Forelimb muscle (tissue), 1 donor: ENCODE data around the gene DDX31. TPM values are rescaled to one million over a fixed set of nuclear protein-coding genes. Genes with fewer than 3 reads are reported as not detected.
"Not testable (repeated sequence)": the region's sequence is repeated elsewhere in the genome, so short reads cannot be mapped to it uniquely, and the experiment has no call there.

ENCODE experiments used
- DNase-seq: peaks from one replicate; pipeline ENCODE4 v3.0.0-alpha.2; 2013; ENCODE audit warnings: low read depth
- polyA plus RNA-seq: library from polyadenylated mRNA; unstranded; fragments of 120-200 nt; gene quantifications from one replicate; pipeline ENCODE4 v1.2.1, GENCODE V29; 2013; ENCODE audit not compliant: insufficient read length

DDX31 gene
- polyA plus RNA-seq, 1 donor = 8.9 TPM

DNA sequence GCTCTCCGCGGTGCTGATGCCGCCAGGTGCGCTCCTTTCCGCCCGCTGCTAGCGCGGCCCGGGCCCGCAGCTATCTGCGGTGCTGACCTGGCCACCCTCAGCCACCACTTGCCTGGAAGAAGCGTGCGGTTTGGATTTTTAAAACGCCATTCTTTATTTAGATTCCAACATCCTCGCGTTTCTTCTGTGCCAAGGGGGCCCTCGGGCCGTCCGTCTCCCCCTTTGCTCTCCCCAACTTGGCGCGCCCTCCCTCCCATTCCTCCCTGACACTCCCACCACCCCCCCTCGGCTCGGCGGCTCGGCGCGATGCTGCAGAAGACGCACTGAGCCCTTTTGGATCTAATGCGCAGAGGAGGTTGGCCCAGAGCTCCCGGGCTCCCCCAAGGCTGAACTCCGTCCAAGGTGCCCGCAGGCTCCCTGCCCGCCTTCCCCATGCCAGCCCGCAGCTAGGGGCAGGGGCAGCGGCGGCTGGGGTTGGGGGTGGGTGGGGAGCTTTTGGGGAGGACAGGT, 87.5 kb downstream of the DDX31 start, which contains the start of gene BARHL1:
Gene BARHL1, plus strand, starts transcription at position 331 of the 510 bp plus-strand sequence. CDS start 192 bp downstream, outside the sequence.
- DNase-seq = no peak

DNA sequence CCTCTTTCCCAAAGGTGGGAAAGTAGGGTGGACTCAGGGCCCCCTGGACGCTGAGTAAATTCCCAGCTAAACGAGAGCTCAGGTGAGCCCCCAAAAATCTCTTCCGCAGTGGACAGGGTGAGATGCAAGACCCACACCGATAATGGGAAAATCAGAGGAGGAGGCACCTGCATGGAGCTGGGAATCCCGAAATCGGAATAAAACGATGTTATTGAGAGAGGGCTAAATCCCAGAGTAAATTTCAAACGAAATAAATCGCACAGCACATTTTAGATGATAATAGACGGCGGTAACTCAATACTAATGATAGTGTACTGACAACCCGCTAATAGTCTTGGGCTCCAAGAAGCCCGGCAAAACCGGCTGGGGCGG, 90.4 kb downstream of the DDX31 start:
- DNase-seq = no peak

DNA sequence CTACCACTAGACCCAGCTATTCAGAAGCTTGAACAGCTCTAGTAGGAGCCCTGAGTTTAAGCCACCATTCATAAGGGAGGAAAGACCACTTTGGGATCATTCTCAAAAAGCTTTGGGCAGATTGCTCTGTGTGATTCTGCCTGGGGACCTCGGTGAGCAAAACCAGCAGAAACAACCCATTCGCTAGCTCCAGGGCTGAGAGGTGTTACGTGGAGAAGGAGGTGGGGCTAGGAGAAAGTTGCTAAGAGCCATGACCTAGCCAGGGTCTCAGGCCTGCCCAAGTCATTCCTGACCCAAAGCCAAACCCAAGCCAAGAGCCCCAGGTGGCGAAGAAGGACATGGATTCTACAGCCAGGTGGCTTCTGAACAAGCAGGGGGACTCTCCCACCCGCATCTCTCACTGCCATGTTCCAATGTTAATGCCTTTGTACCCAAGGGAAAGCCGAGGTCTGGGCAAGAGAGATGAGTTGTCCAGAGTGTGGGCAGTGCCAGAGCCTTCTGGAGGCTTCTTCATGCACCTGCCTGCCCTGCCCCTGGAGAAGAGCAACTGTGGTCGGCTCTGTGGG, 91.3 kb downstream of the DDX31 start:
- DNase-seq = no peak

DNA sequence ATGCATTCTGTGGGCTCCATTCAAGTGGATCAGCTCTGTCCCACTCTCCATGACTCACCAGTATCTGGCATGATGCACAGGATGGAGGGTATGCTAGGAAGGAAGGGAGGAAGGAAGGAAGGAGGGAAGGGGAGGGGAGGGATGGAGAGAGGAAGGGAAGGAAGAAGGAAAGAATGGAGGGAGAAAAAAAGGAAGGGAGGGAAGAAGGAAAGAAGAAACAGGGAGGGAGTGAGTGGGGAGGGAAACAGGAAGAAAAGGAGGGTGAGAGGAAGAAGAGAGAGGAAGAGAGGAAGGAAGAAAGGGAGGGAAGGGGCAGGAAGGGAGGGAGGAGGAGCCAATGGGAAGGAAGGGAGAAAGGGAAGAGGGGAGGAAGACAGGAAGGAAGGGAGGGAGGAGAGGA, 92.7 kb downstream of the DDX31 start:
- DNase-seq = no peak

DNA sequence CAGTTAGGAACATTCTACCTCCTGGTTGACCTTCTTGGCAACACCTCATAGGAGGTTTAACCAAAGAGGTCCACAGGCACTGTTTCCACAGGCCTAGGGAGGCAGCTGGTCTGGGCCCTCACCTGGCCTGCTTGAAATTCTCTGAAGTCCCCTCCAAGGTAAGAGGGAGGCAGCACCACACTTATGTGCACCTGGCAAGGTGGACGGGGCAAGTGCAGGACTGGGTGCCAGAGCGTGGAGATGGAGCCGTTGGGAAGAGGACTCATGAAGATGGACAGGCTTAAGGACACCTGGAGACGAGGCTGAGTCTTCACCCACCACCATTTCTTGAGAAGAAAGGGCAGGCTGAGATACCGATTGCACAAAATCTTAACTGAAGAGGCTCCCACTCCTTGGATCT, 94.0 kb downstream of the DDX31 start:
- no peak for DNase-seq

DNA sequence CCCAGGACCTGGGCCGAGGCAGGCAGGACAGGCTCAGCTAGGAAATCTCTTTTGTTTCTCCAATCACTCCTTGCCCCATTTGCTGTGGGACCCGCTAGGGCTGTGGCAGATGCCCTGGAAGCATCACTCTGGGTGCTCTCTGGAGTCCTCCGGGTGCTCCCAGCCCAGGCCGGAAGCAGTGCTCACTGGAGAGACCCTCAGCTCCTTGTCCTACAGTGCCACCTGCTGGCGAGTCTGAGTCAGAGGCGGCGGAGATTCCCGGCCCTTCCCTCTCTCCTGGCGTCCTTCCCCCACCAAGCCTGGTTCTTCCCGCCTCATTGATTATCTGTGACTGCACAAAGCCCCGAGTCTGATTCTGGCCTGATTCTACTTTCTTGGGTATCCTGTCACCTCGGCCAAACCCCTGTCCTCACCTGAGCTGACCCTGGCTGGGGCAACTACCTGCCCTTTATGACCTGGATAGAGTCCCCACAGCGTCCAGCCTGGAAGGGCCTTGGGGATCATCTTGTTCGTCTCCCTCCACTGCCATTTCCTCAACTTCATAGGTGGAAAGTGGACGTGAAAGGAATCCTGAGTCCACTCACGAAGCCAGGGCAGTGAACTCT, 94.7 kb downstream of the DDX31 start:
- DNase-seq = peak; percentile 20

DNA sequence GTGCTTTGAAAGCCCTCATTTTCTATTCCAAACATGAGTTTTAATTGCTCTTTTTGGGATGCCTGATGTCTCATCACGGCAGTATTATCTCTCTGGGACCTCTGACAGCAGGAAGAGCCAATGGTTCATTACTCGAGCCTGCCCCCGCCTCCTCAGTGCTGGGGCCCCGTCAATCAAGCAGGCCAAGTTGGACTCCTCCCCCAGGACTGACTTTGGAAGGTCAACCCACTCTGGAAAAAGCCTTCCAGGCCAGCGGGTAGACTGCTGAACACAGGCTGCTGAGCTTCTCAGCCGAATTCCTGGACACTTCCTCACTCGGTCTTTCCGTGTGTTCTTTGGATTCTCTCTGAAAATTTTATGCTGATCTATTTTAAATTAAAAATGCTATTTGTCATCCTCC, 96.9 kb downstream of the DDX31 start:
- no peak for DNase-seq

DNA sequence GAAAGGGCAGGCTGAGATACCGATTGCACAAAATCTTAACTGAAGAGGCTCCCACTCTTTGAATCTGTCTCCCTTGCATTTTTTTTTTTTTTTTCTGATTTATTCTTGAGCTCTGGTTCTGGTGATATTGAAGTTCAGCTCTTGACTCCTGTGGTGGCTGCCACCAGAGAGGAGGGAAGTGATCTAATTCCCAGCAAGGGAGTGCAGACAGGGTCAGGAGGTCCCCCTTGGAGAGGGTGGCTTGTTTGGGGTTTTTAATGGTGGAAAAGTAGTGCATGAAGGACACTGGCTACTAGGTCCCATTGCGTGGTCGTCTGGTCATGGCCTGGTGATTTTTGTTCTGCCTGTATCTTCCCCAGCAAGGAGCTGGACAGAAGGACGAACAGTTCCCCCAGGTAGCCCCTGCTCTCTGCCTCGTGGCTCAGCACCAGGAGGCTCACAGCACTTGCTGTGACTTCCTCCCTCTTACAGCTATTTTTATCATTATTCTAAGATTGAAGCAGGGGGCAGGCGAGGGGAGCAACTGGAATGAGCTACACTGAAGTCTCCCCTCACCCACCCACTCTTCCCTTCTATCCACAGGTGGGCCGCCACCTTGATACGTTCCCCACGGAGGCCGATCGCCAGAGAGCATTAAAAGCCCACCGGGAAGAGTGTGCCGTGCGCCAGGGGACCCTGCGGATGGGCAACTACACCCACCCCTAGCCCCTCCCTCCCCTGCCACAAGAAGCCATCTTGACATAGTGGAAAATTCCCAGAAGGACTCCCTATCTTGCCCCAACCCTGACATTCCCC, 97.8 kb downstream of the DDX31 start:
- DNase-seq = no peak

DNA sequence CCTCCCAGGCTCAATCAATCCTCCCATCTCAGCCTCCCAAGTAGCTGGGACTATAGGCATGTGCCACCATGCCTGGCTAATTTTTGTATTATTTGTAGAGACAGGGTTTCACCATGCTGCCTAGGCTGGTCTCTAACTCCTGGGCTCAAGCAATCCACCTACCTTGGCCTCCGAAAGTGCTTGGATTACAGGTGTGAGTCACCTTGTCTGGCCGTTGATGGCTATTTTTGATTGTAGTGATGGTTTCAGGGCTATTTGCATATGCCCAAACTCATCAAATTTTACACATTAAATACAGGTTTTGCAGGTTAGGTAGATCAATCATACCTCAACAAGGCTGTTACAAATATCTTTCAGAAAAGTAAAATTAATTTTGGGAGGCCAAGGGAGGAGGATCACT, 101.0 kb downstream of the DDX31 start:
- DNase-seq = not testable (repeated sequence)

DNA sequence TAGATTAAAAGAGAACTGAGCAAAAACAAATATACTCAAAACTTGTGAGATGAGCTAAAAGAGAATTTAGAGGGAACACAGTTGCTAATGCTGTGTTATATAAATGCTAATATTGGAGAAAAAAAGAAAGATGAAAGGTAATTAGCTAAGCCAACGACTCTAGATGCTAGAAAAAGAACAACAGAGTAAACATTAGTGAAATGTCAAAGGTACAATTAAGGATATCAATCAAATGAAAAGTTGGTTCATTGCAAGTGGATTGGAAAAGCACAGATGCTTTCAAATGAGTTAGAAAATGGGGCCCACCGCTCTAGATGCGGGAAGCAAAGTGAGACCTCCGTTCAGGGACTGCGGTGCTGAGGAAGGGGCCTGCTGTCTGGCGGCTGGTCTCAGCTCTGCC, 105.3 kb downstream of the DDX31 start:
- no peak for DNase-seq

DNA sequence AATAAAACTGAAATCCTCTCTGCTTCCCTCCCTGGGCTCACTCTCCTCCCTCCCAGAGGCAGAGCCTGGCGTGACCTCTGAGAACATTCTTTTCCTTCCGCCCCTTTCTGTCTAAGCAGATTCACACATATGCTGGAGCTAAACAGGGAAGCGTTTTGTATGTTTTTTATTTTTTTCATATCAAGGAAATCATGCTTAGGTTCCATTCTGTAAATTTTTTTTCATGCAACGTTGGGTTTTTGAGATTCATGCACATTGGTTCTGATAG, 107.5 kb downstream of the DDX31 start:
- DNase-seq = no peak

DNA sequence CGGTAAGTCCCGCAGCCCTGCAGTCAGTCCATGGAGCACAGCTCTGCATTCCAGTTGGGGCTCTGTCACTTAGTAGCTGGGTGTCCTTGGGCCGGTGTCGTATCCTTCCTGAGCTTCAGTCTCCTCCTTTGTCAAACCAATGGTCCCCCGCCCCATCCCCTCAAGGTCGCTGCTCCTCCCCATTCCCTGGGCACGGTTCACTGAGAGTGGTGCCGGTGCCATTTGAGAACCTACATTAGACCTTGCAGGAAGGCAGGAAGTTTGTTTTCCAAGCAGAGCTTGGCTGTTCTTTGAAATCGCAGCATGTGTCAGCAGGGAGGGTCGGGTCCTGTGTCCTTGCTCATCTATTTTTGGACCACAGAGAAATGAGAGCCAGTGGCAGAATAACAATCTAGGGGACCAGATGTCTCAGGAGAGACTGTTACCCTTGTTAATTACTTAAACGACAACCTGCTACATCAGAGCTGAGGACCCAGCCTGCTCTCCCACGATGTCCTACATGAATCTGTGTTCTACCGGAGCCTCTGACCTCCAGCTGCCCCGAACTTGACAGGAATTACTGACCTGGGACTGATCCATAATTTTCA, 109.1 kb downstream of the DDX31 start:
- DNase-seq = no peak

DNA sequence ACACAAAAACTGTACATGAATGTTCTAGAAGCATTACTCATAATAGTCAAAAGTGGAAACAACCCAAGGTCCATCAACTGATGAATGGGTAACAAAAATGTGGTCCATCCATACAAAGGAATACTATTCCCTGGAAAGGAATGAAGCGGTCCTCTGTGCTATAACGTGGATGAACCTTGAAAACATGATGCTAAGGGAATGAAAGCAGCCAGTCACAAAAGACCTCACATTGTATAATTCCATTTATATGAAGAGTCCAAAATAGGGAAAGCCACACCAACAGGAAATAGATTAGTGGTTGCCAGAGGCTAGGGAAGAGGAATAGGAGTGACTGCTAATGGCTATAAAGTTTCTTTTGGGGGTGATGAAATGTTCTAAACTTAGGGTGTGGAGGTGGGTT, 110.1 kb downstream of the DDX31 start:
- DNase-seq = no peak

DNA sequence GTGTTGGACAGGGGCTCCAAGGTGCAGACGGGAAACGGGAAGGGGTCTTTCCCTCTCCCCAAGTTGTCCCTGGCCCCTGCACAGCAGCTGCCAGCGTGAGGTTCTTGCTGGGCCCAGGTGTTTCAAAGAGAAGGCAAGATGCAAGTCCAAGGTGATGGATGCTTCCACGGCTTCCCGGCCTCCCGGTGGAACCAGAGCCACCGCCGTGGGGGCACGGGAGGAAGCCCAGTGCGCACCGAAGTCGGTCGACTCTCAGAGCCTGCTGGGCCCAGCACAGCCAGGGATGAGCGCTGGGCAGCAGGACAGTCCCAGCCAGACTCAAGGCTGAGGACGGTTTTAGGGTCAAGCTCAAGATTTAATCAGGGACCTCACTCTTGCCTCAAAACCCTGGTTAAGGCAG, 112.6 kb downstream of the DDX31 start:
- DNase-seq = no peak

DNA sequence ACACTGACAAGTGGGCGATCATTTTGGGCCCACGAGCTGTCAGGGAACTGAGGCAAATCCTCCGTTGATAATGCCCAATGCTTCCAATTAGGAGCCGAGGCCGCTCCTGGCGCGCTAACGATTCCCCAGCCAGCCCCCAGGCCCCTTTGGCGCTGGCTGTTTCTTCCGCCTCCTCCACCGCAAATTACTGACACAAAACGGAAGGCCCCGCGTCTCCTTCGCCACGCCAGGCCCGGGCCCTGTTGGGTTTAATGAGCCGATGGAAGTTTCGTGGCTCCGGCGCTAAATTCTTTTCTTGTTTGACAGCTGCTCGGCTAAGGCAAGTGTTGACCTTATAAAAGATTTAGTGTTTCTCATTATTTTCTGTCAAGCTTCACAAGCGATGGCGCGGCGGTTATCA, 113.1 kb downstream of the DDX31 start:
- DNase-seq = no peak

DNA sequence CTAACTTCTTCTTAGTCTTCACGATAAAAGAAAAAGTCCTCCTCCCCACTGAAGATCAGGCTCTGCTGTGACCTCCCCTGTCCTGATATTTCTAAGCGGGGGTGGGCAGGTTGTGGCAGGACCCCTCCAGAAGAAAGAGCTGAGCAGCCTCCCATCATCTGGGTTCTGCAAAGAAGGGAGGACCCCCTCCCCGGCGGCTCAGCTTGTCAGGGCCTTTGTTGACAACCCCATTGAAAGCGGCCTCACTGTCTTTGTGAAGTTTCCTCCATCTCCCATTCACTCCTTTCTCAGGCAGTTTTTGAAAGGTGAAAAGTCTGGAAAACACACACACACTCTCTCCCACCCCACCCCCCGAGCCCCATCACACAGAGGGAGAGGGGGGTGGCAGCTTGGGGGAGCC, 113.5 kb downstream of the DDX31 start:
- no peak for DNase-seq

DNA sequence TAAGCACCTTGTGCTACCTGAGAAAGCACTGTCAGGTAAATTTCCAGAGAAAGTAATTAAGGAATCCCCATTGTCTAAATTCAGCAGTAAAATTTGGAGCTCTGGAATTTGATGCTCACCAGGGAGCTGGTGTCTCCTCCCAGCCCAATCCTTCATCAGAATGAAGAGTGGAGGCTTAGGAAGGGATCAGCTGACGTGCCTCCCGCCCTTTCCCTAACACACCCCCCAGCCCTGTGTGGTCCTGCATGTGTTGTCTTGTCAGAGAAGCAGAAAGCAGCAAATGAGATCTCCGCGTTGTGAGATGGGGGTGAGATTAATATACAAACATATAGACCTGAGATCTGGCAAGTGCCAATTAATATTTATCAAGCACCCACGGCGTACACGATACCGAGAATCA, 114.3 kb downstream of the DDX31 start:
- no peak for DNase-seq

DNA sequence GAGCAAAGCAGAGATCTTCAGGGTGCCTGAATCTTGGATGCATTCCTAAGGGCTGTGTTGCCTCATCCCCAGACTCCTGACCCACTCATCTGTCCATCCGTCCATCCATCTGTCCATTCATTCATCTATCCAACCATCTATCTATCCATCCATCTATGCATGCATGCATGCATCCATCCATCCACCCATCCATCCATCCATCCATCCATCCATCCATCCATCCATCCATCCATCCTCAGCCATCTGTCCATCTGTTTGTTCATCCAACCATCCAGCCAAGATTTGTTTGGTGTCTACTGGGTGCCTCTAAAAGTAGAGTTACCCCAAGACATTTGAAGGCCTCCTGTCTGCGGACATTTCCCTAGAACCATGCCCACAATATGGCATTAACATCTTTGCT, 115.0 kb downstream of the DDX31 start:
- DNase-seq = no peak

DNA sequence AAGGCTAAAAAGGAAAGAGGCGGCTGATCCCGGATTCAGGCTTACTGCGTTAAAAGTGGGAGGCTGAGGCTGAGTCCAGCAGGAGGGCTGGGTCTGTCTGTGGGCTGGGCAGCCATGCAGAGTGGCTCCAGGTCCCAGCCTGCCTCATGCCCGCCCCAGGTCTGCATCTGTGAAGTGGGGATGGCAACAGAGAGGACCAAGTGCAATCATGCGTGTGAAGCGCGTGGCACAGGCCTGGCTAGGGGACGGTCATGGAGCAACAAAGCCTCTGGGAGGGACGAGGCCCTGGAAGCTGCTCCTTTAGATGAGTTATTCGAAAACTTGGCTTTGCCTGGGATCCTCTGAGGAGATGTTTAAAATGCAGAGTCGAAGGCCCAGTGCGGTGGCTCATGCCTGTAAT, 117.7 kb downstream of the DDX31 start:
- no peak for DNase-seq

DNA sequence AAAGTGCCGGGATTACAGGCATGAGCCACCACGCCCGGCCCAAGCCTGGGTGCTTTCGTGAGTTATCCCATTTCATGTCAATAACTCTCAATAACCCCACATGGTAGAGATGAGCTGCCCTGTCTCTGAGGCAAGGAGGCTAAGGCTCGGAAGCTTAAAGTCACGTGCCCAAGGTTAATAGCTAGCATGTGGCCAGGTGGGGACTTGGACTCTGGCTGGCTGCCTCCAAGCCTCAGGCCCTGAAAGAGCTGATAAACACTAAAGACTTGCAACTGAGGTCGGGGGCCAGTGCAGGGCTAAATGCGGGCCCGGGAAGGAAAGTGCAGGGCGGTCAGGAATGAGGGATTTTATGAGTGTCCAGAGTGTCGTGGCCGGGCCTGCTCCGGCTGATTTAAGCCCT, 118.2 kb downstream of the DDX31 start:
- DNase-seq = no peak

DNA sequence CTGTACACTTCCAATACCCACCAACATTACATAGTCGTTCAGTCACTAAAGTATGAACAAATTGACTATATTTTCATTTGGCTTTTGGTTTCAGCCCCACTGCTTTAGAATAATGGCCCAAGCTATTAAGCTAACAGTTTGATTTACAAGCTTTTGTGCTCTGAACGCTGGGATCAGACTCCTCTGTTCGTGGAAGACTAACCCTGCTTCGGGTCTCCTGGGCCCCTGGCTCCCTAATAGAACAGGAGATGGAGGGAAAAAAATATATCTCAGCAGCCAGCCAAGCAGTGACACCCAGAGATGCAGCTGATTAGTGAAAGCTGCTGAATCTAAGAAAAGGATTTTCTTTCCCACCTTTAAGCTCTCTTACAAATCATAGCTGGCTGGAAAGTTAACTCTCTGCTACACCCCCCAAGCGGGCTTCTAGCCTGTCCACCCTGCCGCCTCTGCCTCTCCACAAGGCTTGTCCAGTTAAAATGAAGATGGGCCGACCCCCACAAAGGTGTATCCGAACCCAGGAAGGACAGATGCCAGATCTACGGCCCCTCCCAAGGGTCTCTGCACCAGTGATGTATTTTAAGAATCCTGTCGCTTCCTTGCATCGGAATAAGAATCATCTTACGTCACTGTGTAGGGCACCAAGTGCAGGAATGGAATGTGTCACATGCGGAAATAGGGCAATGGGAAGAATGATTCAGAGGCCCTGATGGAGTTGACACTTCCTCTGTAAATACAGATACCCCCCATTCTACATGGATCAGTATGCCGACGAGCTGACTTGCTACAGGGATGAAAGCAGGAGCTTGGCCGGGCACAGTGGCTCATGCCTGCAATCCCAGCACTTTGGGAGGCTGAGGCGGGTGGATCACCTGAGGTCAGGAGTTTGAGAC, 120.8 kb downstream of the DDX31 start:
- DNase-seq = no peak
